ENCODE data around the gene EXTL2. TPM values are rescaled to one million over a fixed set of nuclear protein-coding genes. Genes with fewer than 3 reads are reported as not detected.

Gene EXTL2
- total and polyA plus RNA-seq, 9 of the 15 experiments (the other 6 are each of a cell fraction or from before 2014, with no cell fraction given), result 8.5 to 40.7 (median 26.0) TPM

DNA sequence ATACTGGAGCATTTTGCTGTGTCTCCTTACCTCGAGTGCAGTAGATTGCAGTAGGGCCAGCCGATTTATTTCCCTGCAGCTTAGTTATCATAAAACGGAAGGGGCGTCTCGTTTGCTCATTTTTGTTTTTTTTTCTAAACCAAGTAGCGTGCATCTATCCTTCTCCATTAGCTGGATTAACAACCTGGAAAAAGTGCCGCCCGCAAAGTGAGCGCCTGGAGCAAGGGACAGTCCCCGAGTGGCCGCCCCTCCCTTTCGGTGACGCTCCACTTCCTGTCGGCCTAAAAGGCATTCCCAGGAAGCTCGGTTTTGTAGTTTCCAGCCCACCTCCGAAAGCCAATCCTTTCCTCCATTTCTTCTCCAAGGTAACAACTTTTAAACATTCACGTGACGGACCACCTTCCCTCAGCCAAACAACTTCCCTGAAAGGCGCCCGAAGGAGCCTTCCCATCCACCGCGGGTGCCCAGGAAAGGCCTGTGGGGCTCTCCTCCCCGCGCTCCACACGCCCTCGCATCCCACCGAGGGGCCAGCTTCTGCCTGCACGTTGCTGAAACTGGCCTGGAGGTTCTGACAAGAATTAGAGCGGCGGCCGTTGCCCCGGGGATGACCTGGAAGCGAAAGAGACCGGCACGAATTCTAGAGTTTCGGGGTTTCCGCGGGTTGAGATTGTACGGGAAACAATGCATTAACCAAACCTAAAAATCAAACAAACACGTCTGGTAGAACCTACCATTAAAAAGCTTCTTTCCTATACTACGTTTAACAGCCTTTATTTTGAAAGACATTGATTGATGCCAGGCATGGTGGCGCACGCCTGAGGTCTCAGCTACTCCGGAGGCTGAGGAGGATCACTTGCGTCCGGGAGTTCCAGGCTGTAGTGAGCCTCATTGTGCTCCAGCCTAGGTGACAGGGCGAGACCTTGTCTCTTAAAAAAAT, at the start of gene EXTL2 (continued):
- TF ChIP-seq, protein P1, sequence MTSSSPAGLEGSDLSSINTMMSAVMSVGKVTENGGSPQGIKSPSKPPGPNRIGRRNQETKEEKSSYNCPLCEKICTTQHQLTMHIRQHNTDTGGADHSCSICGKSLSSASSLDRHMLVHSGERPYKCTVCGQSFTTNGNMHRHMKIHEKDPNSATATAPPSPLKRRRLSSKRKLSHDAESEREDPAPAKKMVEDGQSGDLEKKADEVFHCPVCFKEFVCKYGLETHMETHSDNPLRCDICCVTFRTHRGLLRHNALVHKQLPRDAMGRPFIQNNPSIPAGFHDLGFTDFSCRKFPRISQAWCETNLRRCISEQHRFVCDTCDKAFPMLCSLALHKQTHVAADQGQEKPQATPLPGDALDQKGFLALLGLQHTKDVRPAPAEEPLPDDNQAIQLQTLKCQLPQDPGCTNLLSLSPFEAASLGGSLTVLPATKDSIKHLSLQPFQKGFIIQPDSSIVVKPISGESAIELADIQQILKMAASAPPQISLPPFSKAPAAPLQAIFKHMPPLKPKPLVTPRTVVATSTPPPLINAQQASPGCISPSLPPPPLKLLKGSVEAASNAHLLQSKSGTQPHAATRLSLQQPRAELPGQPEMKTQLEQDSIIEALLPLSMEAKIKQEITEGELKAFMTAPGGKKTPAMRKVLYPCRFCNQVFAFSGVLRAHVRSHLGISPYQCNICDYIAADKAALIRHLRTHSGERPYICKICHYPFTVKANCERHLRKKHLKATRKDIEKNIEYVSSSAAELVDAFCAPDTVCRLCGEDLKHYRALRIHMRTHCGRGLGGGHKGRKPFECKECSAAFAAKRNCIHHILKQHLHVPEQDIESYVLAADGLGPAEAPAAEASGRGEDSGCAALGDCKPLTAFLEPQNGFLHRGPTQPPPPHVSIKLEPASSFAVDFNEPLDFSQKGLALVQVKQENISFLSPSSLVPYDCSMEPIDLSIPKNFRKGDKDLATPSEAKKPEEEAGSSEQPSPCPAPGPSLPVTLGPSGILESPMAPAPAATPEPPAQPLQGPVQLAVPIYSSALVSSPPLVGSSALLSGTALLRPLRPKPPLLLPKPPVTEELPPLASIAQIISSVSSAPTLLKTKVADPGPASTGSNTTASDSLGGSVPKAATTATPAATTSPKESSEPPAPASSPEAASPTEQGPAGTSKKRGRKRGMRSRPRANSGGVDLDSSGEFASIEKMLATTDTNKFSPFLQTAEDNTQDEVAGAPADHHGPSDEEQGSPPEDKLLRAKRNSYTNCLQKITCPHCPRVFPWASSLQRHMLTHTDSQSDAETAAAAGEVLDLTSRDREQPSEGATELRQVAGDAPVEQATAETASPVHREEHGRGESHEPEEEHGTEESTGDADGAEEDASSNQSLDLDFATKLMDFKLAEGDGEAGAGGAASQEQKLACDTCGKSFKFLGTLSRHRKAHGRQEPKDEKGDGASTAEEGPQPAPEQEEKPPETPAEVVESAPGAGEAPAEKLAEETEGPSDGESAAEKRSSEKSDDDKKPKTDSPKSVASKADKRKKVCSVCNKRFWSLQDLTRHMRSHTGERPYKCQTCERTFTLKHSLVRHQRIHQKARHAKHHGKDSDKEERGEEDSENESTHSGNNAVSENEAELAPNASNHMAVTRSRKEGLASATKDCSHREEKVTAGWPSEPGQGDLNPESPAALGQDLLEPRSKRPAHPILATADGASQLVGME (CRISPR knock-in tag; IDR thresholded peaks at IDR 0.05), result no peak
- TF ChIP-seq ZNF583 (CRISPR knock-in tag; IDR thresholded peaks at IDR 0.05) (no peak), CAMTA2 (CRISPR knock-in tag; conservative IDR thresholded peaks at IDR 0.05) (no peak), BDP1 (IDR thresholded peaks at IDR 0.05; ENCODE audit: insufficient read depth, insufficient read length) (no peak), PTRF (tag; IDR thresholded peaks at IDR 0.05) (no peak), ZNF589 (CRISPR knock-in tag; IDR thresholded peaks at IDR 0.05; ENCODE audit: low read depth) (no peak), TCFL5 (CRISPR knock-in tag; conservative IDR thresholded peaks at IDR 0.05) (no peak), U2AF1 (optimal IDR thresholded peaks at IDR 0.05; ENCODE audit: low read depth, low read length) (no peak), RFX5 (IDR thresholded peaks at IDR 0.05; ENCODE audit: low read depth, low read length) (no peak)
- TF ChIP-seq, protein P2, sequence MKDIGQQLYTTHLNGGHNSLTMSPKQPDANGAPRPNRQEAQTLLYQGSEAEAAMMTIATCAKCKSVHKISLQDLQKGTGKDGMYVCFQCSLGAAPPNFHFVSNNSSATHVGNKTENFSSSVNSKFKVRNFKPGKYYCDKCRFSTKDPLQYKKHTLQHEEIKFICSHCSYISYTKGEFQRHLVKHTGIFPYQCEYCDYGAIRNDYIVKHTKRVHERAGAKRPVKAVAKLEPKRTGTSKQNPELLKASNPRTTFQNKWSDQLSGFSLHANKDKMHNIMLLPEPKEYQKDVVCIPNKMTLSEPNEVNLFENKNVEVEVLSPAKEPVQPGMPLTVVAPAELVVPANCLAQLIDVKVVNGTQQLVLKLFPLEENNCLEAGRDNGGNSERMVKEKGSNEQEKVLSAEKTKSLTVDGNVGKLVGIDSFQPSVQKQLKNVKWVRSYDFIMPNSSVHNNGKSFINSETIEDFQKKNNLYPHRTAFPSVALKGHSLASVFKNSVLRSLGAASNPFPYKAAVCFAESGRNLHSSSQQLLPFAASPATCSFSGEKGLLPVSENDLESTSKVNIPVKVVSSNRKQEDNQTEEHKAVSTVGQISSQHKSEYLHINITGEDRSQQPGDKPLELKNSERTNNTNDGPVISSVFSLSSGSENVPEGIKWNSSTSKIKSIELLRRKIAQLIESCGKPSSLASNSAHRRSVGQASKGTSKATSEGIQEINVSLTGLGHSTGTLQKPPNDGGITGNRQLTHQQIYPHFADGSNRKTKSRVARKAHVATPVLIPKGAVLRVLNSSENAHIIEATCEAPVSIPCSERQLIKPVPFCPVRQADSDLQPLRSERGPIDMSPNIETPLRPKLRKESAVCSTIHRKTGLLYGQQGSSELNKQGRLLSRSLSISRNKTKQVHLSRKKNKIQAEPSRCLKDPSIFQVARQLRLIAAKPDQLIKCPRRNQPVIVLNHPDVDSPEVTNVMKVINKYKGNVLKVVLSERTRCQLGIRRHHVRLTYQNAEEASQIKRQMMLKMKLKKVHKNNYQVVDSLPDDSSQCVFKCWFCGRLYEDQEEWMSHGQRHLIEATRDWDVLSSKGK (CRISPR knock-in tag; IDR thresholded peaks at IDR 0.05), result no peak
- TF ChIP-seq, protein P3, sequence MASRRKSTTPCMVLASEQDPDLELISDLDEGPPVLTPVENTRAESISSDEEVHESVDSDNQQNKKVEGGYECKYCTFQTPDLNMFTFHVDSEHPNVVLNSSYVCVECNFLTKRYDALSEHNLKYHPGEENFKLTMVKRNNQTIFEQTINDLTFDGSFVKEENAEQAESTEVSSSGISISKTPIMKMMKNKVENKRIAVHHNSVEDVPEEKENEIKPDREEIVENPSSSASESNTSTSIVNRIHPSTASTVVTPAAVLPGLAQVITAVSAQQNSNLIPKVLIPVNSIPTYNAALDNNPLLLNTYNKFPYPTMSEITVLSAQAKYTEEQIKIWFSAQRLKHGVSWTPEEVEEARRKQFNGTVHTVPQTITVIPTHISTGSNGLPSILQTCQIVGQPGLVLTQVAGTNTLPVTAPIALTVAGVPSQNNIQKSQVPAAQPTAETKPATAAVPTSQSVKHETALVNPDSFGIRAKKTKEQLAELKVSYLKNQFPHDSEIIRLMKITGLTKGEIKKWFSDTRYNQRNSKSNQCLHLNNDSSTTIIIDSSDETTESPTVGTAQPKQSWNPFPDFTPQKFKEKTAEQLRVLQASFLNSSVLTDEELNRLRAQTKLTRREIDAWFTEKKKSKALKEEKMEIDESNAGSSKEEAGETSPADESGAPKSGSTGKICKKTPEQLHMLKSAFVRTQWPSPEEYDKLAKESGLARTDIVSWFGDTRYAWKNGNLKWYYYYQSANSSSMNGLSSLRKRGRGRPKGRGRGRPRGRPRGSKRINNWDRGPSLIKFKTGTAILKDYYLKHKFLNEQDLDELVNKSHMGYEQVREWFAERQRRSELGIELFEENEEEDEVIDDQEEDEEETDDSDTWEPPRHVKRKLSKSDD (conservative IDR thresholded peaks at IDR 0.05; ENCODE audit: low read length), result no peak
- TF ChIP-seq, protein P4, sequence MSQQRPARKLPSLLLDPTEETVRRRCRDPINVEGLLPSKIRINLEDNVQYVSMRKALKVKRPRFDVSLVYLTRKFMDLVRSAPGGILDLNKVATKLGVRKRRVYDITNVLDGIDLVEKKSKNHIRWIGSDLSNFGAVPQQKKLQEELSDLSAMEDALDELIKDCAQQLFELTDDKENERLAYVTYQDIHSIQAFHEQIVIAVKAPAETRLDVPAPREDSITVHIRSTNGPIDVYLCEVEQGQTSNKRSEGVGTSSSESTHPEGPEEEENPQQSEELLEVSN (IDR thresholded peaks at IDR 0.05; ENCODE audit: borderline replicate concordance in 1 of 2, extremely low read depth in 1 of 2, insufficient read depth in 1 of 2, insufficient read length in 1 of 2, low read depth in 1 of 2, low read length in 1 of 2, poor library complexity in 1 of 2, severe bottlenecking in 1 of 2), result peak in 1 of 2 experiments; percentile 45
